MG63 (cell line): ENCODE measurements around the gene TMCO2. TPM values are rescaled to one million over a fixed set of nuclear protein-coding genes. Genes with fewer than 3 reads are reported as not detected.
"Not testable (repeated sequence)": the region's sequence is repeated elsewhere in the genome, so short reads cannot be mapped to it uniquely, and the experiment has no call there.

Source experiments
- DNase-seq: peaks from one replicate; pipeline ENCODE4 v3.0.0-alpha.2; 2020
- H3K27me3 ChIP-seq: fragments of 250-450 bp; sonication (Bioruptor Pico); 2 replicates; pipeline ENCODE4 v1.5.1; 2020; ENCODE audit warnings: mild to moderate bottlenecking, moderate library complexity
- H3K36me3 ChIP-seq: fragments of 250-450 bp; sonication (Bioruptor Pico); 2 replicates; pipeline ENCODE4 v1.5.1; 2020; ENCODE audit warnings: mild to moderate bottlenecking, moderate library complexity
- H3K4me3 ChIP-seq: fragments of 250-450 bp; sonication (Bioruptor Pico); 2 replicates; pipeline ENCODE4 v1.5.1; 2020; ENCODE audit warnings: mild to moderate bottlenecking, moderate library complexity
- H3K9me3 ChIP-seq: fragments of 250-450 bp; sonication (Bioruptor Pico); 2 replicates; pipeline ENCODE4 v1.5.1; 2020; ENCODE audit warnings: mild to moderate bottlenecking, moderate library complexity
- total RNA-seq: library from RNA; depleted of rRNA; stranded (reverse); fragments of >200 nt; shearing (Covaris generic); gene quantifications from 2 replicates; pipeline ENCODE4 v1.2.3, GENCODE V29; 2014; ENCODE audit warnings: low replicate concordance; rRNA removed

TMCO2 gene
- total RNA-seq = not detected in 2 replicates

- H3K4me3 ChIP-seq = no peak within 1 kb of the TSS
- no peak for DNase-seq
- no peaks in the 10 kb centered on the region for H3K27me3 ChIP-seq
- no peaks in the 10 kb centered on the region for H3K9me3 ChIP-seq
- H3K36me3 ChIP-seq = no peaks in the 10 kb centered on the region
Observed at GRCh38 chr1:40247655-40248054, at the start of gene TMCO2. TMCO2 (plus strand) TSS chr1:40247937; CDS start chr1:40247994, 57 bp downstream.

- Histone ChIP-seq H3K36me3 (peaks cover 15% of the 10 kb centered on the region), H3K9me3 (no peaks in the 10 kb centered on the region), H3K4me3 (no peak overlapping the region), H3K27me3 (no peaks in the 10 kb centered on the region)
- DNase-seq = no peak
Observed at GRCh38 chr1:40199126-40199525, 48.6 kb upstream of the TMCO2 start.

DNA sequence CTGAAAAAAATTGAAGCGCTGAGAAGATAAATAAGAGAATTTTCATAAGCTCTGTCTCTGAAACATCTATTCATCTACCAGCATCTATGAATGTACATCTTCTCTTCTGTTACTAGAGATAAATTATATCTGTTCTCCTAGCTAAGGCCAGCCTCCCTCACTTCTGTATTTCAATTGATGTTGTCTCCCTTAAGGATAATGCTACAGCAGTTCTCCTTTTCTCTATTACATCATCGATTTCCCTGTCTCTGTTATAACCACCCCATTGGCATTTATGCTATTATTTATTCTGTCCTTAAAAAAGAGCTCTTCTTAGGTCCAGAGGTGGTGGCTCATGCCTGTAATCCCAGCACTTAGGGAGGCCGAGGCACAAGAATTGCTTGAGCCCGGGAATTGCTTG, 42.9 kb upstream of the TMCO2 start:
- Histone ChIP-seq H3K36me3 (peaks cover 15% of the 10 kb centered on the region; the same call in 1 of the 2 replicates), H3K9me3 (no peaks in the 10 kb centered on the region), H3K4me3 (no peak overlapping the region), H3K27me3 (no peaks in the 10 kb centered on the region)
- no peak for DNase-seq

- Histone ChIP-seq H3K36me3 (peaks cover 15% of the 10 kb centered on the region), H3K9me3 (no peaks in the 10 kb centered on the region), H3K4me3 (no peak overlapping the region), H3K27me3 (no peaks in the 10 kb centered on the region)
- no peak for DNase-seq
Observed at GRCh38 chr1:40210511-40211204, 37.1 kb upstream of the TMCO2 start.

DNA sequence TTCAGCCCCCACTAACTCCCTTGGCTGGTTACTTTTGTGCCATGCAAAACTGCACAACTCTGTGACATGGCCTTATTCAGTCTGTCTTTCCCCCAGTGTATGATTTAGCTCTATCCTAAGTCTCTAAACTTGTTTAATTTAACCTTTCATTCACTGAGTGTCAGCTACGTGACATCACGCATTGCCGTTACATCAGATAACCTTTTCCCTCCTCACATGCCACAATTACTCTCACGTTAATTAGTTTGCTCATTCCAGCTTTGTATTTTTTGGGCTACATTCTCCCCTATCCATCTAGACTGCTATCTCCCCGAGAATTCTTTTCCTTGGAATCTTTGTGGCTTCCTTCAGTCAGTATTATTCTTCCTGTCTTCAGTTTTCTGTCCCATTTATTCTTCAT, 29.4 kb upstream of the TMCO2 start:
- H3K36me3 ChIP-seq = peaks cover 2% of the 10 kb centered on the region; the same call in 1 of the 2 replicates
- no peaks in the 10 kb centered on the region for H3K9me3 ChIP-seq
- no peak for DNase-seq
- H3K4me3 ChIP-seq = no peak overlapping the region
- no peaks in the 10 kb centered on the region for H3K27me3 ChIP-seq

- H3K9me3 ChIP-seq, H3K27me3 ChIP-seq, DNase-seq, H3K4me3 ChIP-seq, H3K36me3 ChIP-seq: not testable (repeated sequence)
Observed at GRCh38 chr1:40221471-40221905, 26.2 kb upstream of the TMCO2 start.

- no peak for DNase-seq
- Histone ChIP-seq H3K9me3 (no peaks in the 10 kb centered on the region), H3K27me3 (no peaks in the 10 kb centered on the region), H3K4me3 (no peak overlapping the region), H3K36me3 (no peaks in the 10 kb centered on the region)
Observed at GRCh38 chr1:40221977-40222772, 25.6 kb upstream of the TMCO2 start.

DNA sequence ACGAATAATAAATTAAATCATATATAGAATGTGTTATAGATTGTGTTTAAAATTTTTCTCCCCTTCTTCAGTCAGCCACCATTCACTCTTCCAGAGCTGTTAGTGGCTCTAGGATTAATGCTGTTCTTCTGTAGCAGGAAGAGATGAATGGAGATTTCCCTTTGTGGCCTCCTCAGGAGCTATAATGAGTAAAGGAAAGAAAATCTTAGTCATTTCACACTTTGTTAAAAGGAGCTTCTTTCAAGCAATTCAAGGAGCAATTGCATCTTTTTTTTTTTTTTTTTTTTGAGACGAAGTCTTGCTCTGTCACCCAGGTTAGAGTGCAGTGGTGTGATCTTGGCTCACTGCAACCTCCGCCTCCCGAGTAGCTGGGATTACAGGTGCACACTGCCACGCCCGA, 23.7 kb upstream of the TMCO2 start:
- no peaks in the 10 kb centered on the region for H3K27me3 ChIP-seq
- H3K36me3 ChIP-seq = peaks cover 6% of the 10 kb centered on the region; the same call in 1 of the 2 replicates
- no peaks in the 10 kb centered on the region for H3K9me3 ChIP-seq
- DNase-seq = no peak
- H3K4me3 ChIP-seq = no peak overlapping the region

GRCh38 chr1:40226192-40226591, 21.5 kb upstream of the TMCO2 start:
- Histone ChIP-seq H3K9me3 (no peaks in the 10 kb centered on the region), H3K36me3 (peaks cover 8% of the 10 kb centered on the region), H3K27me3 (no peaks in the 10 kb centered on the region), H3K4me3 (no peak overlapping the region)
- no peak for DNase-seq

DNA sequence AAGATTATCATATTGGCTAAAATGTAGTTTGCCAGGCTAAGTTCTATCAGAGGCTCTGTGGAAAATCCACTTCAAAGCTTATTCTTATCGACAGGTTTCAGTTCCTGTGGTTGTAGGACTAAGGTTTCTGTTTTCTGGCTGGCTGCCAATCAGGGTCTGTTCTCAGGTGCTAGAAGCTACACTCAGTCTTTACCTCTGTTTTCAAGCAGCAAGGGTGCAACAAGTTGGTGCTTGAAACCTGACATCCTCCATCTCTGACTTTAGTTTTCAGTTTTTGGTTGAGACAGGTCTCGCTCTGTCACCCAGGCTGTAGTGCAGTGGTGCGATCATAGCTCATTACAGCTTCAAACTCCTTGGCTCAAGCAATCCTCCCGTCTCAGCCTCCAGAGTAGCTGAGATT, 15.3 kb upstream of the TMCO2 start:
- H3K4me3 ChIP-seq = no peak overlapping the region
- H3K27me3 ChIP-seq = no peaks in the 10 kb centered on the region
- H3K9me3 ChIP-seq = no peaks in the 10 kb centered on the region
- DNase-seq = no peak
- peaks cover 33% of the 10 kb centered on the region for H3K36me3 ChIP-seq

DNA sequence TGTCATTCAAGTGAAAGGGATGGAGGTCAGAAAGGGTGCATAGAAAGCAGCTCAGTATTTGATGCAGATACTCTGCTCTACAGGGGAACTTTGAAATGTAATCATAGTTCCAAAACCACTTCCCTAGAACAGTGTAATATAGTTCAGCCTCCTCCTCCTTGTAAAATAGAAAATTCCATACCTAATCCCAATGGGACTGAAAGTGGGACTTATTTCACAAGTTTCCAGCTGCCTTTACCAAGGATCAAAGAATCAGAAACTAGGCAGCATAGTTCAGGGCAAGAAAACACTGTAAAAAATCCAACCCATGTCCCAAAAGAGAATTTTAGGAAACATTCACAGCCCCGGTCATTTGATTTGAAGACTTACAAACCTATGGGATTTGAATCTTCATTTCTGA, 8.1 kb upstream of the TMCO2 start:
- Histone ChIP-seq H3K9me3 (no peaks in the 10 kb centered on the region; the same call in 1 of the 2 replicates), H3K36me3 (peaks cover 47% of the 10 kb centered on the region), H3K4me3 (no peak overlapping the region), H3K27me3 (no peaks in the 10 kb centered on the region)
- DNase-seq = no peak

DNA sequence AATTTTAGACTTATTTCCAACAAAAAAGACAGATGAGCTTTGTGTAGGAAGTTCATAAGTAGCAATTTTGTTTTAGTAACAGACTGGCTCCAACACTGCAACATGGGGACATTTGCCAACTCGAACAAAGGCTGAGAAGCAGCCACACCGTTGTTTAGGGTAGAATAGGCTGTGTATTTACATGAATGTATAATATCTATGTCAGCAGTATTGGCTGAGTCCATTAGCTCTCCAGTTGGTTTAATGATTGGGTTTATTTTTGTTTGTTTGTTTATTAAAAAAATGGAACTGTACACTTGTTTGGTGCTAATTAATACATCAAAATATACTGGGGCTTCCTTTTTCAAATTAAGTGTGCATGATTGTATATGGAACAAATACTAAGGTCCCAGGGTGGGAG, 7.3 kb upstream of the TMCO2 start:
- H3K27me3 ChIP-seq = no peaks in the 10 kb centered on the region

GRCh38 chr1:40241362-40241761, 6.4 kb upstream of the TMCO2 start:
- Histone ChIP-seq H3K27me3 (no peaks in the 10 kb centered on the region), H3K9me3 (no peaks in the 10 kb centered on the region; the same call in 1 of the 2 replicates), H3K4me3 (no peak overlapping the region), H3K36me3 (peaks cover 38% of the 10 kb centered on the region)
- no peak for DNase-seq

More for the DNA sequence above, 7.3 kb upstream of the TMCO2 start:
- no peak overlapping the region for H3K4me3 ChIP-seq
- DNase-seq = no peak
- H3K9me3 ChIP-seq = no peaks in the 10 kb centered on the region; the same call in 1 of the 2 replicates
- peaks cover 45% of the 10 kb centered on the region for H3K36me3 ChIP-seq

- Histone ChIP-seq H3K27me3 (no peaks in the 10 kb centered on the region), H3K9me3 (no peaks in the 10 kb centered on the region; the same call in 1 of the 2 replicates), H3K4me3 (no peak overlapping the region), H3K36me3 (peaks cover 18% of the 10 kb centered on the region)
- no peak for DNase-seq
Observed at GRCh38 chr1:40243351-40243750, 4.4 kb upstream of the TMCO2 start.

DNA sequence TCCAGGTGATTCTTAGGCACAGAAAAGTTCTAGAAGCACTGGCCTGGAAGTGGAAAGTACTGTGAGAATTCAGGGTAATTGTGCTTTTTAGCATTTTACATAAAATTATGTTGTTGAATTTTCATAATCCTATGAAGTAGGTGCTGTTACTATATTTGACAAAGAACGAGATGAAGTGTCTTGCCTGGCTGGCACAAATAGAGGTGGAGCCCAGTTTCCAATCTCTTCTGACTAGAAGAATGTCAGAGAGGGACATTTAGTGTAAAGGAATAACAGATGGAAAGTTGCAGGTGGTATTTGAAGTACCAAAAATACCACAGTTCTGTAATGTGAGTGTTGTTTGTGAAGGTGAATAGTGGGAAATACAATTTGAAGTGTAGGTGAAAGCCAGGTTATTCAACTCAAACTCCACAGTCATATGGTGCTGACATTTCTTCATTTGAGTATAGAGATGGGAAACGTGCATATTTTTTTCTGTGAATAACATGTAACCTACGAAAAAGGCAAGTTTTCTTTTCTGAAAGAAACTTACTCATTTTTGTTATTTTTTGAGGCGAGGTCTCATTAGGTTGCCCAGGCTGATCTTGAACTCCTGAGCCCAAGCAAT, 3.5 kb upstream of the TMCO2 start:
- no peak for DNase-seq
- no peaks in the 10 kb centered on the region for H3K27me3 ChIP-seq
- no peaks in the 10 kb centered on the region; the same call in 1 of the 2 replicates for H3K9me3 ChIP-seq
- H3K4me3 ChIP-seq = no peak overlapping the region
- H3K36me3 ChIP-seq = peaks cover 9% of the 10 kb centered on the region

GRCh38 chr1:40245686-40246085, 2.1 kb upstream of the TMCO2 start:
- no peak for DNase-seq
- H3K9me3 ChIP-seq = no peaks in the 10 kb centered on the region; the same call in 1 of the 2 replicates
- H3K36me3 ChIP-seq = peaks cover 8% of the 10 kb centered on the region
- H3K27me3 ChIP-seq = no peaks in the 10 kb centered on the region
- H3K4me3 ChIP-seq = no peak overlapping the region

DNA sequence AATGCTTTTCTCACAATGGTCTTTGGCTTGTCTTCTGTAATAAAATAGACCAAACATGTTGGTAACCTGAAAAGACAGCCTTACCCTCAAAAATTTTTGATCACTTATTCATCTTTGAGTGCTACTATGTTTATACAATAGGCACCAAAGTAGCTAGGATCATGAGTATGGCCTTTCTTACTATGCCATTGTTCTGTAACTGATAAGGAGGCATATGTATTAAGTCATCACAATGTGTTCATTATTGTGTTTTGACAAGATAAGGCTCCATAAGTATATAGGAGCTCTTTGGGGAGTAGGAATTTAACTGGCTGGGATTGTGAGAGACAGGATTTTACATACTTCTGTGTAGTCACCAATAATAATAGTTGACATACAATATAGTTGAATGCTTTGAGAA, 675 bp downstream of the TMCO2 start:
- no peak for DNase-seq
- Histone ChIP-seq H3K36me3 (no peaks in the 10 kb centered on the region), H3K9me3 (no peaks in the 10 kb centered on the region), H3K4me3 (no peak overlapping the region), H3K27me3 (no peaks in the 10 kb centered on the region)
